ENCODE data around the gene PRICKLE4.
"Not testable (repeated sequence)": the region's sequence is repeated elsewhere in the genome, so short reads cannot be mapped to it uniquely, and the experiment has no call there.

Gene PRICKLE4

DNA sequence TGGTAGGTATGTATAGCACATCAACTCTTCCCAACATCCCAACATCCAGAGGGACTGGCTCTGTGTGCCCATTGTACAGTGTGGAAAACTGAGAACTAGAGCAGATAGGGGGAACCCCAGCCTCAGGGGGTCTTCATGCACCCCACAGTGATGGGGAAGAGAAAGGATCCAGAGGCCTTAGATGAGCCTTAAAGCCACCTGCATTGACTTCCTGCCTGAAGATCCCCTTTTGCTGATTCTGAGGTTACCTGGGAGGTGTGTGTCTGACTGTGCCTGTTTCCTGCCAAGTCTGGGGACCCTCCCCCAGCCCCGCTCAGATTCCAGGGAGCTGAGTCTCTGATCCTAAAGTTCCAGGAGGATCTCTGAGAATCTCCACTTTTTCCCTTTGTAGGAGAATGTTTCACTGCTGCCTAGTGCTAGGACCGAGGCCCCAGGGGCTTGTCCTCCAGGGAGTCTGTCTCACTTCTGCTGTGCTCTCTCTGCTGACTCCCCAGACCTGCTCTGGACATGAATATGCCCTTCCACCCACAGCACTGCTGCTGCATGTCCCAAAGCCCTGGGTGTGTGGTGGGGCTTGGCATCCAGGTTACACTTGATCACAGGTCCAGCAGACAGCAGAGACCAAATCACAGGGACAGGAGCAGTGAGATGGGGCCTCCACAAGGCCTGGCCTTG lies 20.5 kb upstream of the PRICKLE4 start:
- TF ChIP-seq CTCF (IDR thresholded peaks at IDR 0.05; ENCODE audit: low read depth, low read length, missing control alignments) = no peak
- no peak overlapping the region for H3K4me3 ChIP-seq (ENCODE audit: low read depth, low read length)
- in situ Hi-C loops (cut with HindIII; ENCODE audit: low sequenced_read_pairs) = no loop called here
- DNase-seq (ENCODE audit: low read depth) = no peak

DNA sequence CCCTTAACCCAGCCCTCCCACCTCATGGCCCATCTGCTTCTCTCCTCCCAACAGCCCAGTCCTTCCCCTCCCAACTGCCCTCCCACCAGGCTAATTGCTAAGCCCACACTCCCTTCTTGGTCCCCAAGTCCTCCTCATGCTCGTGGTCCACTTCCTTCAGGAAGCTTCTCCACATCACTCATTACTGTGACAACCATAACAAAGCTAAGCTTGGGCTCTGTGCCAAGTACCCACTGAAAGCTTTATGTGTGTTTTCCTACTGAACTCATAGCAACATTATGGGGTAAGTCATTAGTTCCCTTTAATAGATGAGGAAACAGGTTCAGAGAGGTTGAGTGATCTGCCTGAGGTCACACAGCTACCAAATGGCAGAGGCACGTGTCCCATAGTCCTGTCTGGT lies 17.1 kb upstream of the PRICKLE4 start:
- in situ Hi-C loops (cut with HindIII; ENCODE audit: low sequenced_read_pairs) = no loop called here
- no peak overlapping the region for H3K4me3 ChIP-seq (ENCODE audit: low read depth, low read length)
- no peak for TF ChIP-seq CTCF (IDR thresholded peaks at IDR 0.05; ENCODE audit: low read depth, low read length, missing control alignments)
- DNase-seq (ENCODE audit: low read depth) = no peak

DNA sequence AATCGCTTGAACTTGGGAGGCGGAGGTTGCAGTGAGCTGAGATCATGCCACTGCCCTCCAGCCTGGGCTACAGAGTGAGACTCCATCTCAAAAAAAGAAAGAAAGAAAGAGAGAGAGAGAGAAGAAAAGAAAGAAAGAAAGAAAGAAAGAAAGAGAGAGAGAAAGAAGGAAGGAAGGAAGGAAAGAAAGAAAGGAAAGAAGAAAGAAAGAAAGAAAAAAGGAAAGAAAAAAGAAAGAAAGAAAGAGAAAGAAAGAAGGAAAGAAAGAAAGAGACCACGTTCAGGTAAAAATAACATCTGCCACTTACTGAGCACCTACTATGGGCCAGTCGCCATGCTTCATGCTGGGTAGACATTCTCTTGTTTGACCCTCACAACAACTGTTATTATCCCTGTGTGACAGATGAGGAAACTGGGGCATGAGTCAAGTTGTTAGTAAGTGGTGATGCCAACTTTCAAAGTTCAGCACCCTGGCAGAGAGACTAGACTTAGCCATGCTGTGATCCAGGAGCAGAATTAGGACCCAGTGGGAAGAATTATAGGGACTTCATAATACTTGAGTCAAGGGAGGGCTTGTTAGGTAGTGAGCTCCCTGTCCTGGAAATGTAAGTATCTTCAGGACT lies 14.4 kb upstream of the PRICKLE4 start:
- in situ Hi-C loops (cut with HindIII; ENCODE audit: low sequenced_read_pairs); H3K4me3 ChIP-seq (ENCODE audit: low read depth, low read length); DNase-seq (ENCODE audit: low read depth): not testable (repeated sequence)

DNA sequence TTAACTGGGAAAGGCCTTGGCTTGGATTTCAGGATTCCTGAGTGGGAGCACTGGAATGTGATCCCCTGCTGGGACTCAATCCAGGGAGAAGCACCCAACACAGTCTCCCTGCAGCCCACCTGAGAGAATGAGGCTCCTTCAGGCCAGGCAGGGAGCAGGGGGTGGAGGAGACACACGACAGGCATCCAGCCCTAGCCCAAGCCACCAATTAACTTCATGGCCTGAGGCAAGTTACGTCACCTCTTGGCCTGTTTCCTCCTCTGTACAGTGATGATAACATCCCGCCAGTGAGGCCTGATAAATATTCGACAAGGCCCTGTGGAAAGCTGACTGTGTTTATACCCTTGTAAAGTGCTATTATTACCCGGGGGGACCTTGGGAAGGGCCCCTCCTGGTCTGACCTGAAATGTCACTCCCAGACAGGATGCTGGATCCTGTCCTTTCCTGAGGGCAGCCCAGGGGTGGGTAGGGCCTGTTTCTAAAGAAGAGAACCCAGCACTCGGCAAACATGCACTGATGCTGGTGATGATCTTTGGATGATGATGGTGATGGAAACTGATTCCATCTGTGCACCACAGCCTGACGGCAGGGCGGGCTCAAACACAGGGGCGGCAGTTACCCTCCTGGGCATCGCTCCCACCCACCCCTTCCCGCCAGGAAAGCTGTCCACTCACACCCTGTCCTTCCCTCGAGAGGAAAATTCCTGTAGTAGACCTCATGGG lies 13.3 kb upstream of the PRICKLE4 start:
- in situ Hi-C loops (cut with HindIII; ENCODE audit: low sequenced_read_pairs) = no loop called here
- no peak overlapping the region for H3K4me3 ChIP-seq (ENCODE audit: low read depth, low read length)
- TF ChIP-seq CTCF (IDR thresholded peaks at IDR 0.05; ENCODE audit: low read depth, low read length, missing control alignments) = no peak
- DNase-seq (ENCODE audit: low read depth) = no peak

DNA sequence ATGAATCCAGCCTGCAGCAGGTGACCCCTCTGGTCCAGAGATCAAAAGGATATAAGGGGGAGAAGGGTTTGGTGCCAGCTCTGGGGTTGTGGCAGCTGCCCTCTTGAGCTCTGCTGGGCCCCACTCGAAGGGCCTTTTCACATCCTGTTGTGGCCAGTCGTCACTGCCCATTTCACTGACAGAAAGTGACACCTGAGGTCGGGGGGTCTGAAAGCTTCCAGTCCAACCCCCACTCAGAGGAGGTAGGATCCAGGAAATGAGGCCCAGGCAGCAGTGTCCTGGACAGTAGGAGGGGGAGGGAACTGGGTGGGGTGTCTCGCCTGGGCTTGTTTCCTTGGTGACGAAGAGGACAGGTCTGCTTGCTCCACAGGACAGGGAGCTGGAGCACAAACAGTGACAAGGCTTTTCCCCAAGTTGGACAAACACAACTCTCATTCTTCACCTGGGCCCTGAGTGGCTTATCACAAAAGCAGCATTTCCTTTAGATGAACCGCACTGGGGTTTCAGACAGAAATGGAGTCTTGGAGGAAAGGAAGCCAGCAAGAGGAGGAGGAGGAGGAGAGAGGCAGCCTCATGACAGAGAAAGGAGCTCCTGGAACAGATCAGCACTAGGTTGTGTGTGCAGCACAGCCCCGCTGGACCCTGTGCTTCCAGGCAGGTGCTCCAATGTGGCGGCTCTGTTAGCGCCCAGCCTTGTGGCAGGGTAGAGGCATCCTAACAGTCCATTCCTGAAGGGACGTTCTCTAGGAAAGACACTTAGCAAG lies 11.9 kb upstream of the PRICKLE4 start:
- no peak for DNase-seq (ENCODE audit: low read depth)
- H3K4me3 ChIP-seq (ENCODE audit: low read depth, low read length) = no peak overlapping the region
- TF ChIP-seq CTCF (IDR thresholded peaks at IDR 0.05; ENCODE audit: low read depth, low read length, missing control alignments) = no peak
- in situ Hi-C loops (cut with HindIII; ENCODE audit: low sequenced_read_pairs) = no loop called here

- no peak overlapping the region for H3K4me3 ChIP-seq (ENCODE audit: low read depth, low read length)
- in situ Hi-C loops (cut with HindIII; ENCODE audit: low sequenced_read_pairs) = no loop called here
- TF ChIP-seq CTCF (IDR thresholded peaks at IDR 0.05; ENCODE audit: low read depth, low read length, missing control alignments) = no peak
- no peak for DNase-seq (ENCODE audit: low read depth)
These were observed 11.2 kb upstream of the PRICKLE4 start for GRCh38 chr6:41769376-41769775.

Data from astrocyte of the cerebellum (primary cell).